ENCODE data around the gene ARID1A.

DNA sequence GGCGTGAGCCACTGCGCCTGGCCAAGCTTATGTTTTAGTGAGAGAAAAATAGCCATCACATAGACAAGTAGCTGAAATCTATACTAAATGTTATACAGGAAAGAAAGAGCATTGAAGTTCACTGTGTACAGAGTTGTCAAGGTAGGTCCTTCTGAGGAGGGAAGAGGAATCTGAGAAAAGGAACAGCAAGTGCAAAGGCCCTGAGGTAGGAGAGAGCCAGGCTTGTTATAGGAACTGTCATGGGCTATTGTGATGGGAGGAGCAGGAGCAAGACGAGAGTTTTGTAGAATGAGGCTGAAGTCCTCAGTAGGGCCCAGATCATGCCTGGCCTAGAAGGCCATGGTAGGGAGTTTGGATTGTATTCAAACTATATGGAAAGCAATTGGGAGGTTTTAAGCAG, 135.2 kb downstream of the ARID1A start:
- TF ChIP-seq EP300 (IDR thresholded peaks at IDR 0.05): no peak
- TF ChIP-seq CTCF (IDR thresholded peaks at IDR 0.05): no peak
- no peak for TF ChIP-seq POLR2AphosphoS5 (IDR thresholded peaks at IDR 0.05)

Data from sigmoid colon (tissue), 4 donors.